HEK293 (cell line): Measurements from ENCODE around the gene TIMM13.

Experiments used
- SP3 ChIP-seq: fragments of 450-650 bp; formaldehyde crosslinking; IDR thresholded peaks from 2 replicates; pipeline ENCODE4 v1.5.1; 2016; ENCODE audit warnings: missing biosample characterization, missing genetic modification characterization
- ZNF138 ChIP-seq: fragments of 450-650 bp; formaldehyde crosslinking; IDR thresholded peaks from 2 replicates; pipeline ENCODE4 v1.5.1; 2016; ENCODE audit warnings: missing biosample characterization, missing genetic modification characterization, borderline replicate concordance
- ZNF140 ChIP-seq: fragments of 450-650 bp; formaldehyde crosslinking; IDR thresholded peaks from 2 replicates; pipeline ENCODE4 v1.5.1; 2016; ENCODE audit warnings: missing biosample characterization, missing genetic modification characterization
- ZNF23 ChIP-seq: fragments of 450-650 bp; formaldehyde crosslinking; IDR thresholded peaks from 2 replicates; pipeline ENCODE4 v1.5.1; 2016; ENCODE audit warnings: missing biosample characterization, missing genetic modification characterization, borderline replicate concordance
- ZNF394 ChIP-seq: fragments of 450-650 bp; formaldehyde crosslinking; IDR thresholded peaks from 2 replicates; pipeline ENCODE4 v1.5.1; 2016; ENCODE audit warnings: missing biosample characterization, missing genetic modification characterization, mild to moderate bottlenecking, moderate library complexity, borderline replicate concordance
- ZNF544 ChIP-seq: fragments of 450-650 bp; formaldehyde crosslinking; IDR thresholded peaks from 2 replicates; pipeline ENCODE4 v1.5.0; 2017; ENCODE audit warnings: missing biosample characterization, missing genetic modification characterization
- ZNF707 ChIP-seq: fragments of 450-650 bp; formaldehyde crosslinking; IDR thresholded peaks from 2 replicates; pipeline ENCODE4 v1.5.1; 2016; ENCODE audit warnings: missing biosample characterization, missing genetic modification characterization
- ZSCAN23 ChIP-seq: fragments of 450-650 bp; formaldehyde crosslinking; IDR thresholded peaks from 2 replicates; pipeline ENCODE4 v1.5.1; 2016; ENCODE audit warnings: missing biosample characterization, missing genetic modification characterization
- TF ChIP-seq, protein P1 (sequence below): fragments of 450-650 bp; formaldehyde crosslinking; conservative IDR thresholded peaks from 2 replicates; pipeline ENCODE4 v1.5.1; 2016; ENCODE audit warnings: low read depth, missing biosample characterization, missing genetic modification characterization
- TF ChIP-seq, protein P2 (sequence below): fragments of 450-650 bp; formaldehyde crosslinking; IDR thresholded peaks from 2 replicates; pipeline ENCODE4 v1.5.1; 2016; ENCODE audit warnings: missing biosample characterization, missing genetic modification characterization
- TF ChIP-seq, protein P3 (sequence below): fragments of 450-650 bp; formaldehyde crosslinking; IDR thresholded peaks from 2 replicates; pipeline ENCODE4 v1.5.1; 2016; ENCODE audit warnings: missing biosample characterization, missing genetic modification characterization, low read depth

DNA sequence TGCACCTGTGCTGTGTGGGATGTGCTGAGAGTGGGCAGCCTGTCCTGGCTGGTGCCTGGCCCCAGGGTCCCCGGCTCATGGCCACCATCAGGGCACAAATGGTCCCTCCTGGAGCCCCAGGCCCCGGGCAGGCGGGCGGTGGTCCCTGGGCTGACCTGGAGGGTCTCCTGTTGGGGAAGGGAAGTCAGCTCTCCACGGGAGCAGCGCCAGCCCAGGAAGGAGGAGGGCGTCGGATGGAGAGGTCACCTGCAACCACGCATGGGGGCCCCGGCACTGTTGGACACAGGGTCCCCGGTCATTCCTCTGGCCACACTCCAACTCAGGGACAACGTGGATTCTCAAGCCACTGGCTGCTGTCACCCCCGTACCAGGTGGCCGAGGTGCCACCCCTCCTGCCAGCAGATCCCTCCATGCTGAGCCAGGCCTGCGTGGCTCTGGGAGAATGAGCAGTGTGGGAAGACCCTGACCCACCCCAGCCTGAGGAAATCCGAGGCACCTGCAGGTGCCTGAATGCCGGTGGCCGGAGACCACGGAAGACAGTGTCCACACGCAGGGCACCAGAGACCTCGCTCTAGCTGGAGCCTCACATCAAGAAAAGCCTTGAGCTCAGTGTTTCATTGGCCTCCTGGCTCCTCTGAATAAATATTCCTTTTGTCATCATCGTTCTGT is 15.9 kb upstream of the TIMM13 start:
- TF ChIP-seq, protein P1, sequence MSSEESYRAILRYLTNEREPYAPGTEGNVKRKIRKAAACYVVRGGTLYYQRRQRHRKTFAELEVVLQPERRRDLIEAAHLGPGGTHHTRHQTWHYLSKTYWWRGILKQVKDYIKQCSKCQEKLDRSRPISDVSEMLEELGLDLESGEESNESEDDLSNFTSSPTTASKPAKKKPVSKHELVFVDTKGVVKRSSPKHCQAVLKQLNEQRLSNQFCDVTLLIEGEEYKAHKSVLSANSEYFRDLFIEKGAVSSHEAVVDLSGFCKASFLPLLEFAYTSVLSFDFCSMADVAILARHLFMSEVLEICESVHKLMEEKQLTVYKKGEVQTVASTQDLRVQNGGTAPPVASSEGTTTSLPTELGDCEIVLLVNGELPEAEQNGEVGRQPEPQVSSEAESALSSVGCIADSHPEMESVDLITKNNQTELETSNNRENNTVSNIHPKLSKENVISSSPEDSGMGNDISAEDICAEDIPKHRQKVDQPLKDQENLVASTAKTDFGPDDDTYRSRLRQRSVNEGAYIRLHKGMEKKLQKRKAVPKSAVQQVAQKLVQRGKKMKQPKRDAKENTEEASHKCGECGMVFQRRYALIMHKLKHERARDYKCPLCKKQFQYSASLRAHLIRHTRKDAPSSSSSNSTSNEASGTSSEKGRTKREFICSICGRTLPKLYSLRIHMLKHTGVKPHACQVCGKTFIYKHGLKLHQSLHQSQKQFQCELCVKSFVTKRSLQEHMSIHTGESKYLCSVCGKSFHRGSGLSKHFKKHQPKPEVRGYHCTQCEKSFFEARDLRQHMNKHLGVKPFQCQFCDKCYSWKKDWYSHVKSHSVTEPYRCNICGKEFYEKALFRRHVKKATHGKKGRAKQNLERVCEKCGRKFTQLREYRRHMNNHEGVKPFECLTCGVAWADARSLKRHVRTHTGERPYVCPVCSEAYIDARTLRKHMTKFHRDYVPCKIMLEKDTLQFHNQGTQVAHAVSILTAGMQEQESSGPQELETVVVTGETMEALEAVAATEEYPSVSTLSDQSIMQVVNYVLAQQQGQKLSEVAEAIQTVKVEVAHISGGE (tag by site-specific recombination): no peak
- TF ChIP-seq ZNF23 (tag by site-specific recombination) (no peak), ZNF138 (tag by site-specific recombination) (no peak), SP3 (tag by site-specific recombination) (no peak), ZNF140 (tag by site-specific recombination) (no peak), ZNF394 (tag by site-specific recombination) (no peak), ZNF544 (tag by site-specific recombination) (no peak), ZSCAN23 (tag by site-specific recombination) (no peak), ZNF707 (tag by site-specific recombination) (no peak)
- TF ChIP-seq, protein P2, sequence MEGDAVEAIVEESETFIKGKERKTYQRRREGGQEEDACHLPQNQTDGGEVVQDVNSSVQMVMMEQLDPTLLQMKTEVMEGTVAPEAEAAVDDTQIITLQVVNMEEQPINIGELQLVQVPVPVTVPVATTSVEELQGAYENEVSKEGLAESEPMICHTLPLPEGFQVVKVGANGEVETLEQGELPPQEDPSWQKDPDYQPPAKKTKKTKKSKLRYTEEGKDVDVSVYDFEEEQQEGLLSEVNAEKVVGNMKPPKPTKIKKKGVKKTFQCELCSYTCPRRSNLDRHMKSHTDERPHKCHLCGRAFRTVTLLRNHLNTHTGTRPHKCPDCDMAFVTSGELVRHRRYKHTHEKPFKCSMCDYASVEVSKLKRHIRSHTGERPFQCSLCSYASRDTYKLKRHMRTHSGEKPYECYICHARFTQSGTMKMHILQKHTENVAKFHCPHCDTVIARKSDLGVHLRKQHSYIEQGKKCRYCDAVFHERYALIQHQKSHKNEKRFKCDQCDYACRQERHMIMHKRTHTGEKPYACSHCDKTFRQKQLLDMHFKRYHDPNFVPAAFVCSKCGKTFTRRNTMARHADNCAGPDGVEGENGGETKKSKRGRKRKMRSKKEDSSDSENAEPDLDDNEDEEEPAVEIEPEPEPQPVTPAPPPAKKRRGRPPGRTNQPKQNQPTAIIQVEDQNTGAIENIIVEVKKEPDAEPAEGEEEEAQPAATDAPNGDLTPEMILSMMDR (tag by site-specific recombination): no peak
- TF ChIP-seq, protein P3, sequence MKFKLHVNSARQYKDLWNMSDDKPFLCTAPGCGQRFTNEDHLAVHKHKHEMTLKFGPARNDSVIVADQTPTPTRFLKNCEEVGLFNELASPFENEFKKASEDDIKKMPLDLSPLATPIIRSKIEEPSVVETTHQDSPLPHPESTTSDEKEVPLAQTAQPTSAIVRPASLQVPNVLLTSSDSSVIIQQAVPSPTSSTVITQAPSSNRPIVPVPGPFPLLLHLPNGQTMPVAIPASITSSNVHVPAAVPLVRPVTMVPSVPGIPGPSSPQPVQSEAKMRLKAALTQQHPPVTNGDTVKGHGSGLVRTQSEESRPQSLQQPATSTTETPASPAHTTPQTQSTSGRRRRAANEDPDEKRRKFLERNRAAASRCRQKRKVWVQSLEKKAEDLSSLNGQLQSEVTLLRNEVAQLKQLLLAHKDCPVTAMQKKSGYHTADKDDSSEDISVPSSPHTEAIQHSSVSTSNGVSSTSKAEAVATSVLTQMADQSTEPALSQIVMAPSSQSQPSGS (tag by site-specific recombination): no peak
